HG02571 (cell line): ENCODE data around the gene ZNF433.
"Not testable (repeated sequence)": the region's sequence is repeated elsewhere in the genome, so short reads cannot be mapped to it uniquely, and the experiment has no call there.

Experiments
- ATAC-seq: cut with Tn5 transposase; IDR thresholded peaks from one replicate; pipeline ENCODE4 v1.9.1; 2021; ENCODE audit warnings: mild to moderate bottlenecking, moderate library complexity; ENCODE audit not compliant: unreplicated experiment

Gene ZNF433

DNA sequence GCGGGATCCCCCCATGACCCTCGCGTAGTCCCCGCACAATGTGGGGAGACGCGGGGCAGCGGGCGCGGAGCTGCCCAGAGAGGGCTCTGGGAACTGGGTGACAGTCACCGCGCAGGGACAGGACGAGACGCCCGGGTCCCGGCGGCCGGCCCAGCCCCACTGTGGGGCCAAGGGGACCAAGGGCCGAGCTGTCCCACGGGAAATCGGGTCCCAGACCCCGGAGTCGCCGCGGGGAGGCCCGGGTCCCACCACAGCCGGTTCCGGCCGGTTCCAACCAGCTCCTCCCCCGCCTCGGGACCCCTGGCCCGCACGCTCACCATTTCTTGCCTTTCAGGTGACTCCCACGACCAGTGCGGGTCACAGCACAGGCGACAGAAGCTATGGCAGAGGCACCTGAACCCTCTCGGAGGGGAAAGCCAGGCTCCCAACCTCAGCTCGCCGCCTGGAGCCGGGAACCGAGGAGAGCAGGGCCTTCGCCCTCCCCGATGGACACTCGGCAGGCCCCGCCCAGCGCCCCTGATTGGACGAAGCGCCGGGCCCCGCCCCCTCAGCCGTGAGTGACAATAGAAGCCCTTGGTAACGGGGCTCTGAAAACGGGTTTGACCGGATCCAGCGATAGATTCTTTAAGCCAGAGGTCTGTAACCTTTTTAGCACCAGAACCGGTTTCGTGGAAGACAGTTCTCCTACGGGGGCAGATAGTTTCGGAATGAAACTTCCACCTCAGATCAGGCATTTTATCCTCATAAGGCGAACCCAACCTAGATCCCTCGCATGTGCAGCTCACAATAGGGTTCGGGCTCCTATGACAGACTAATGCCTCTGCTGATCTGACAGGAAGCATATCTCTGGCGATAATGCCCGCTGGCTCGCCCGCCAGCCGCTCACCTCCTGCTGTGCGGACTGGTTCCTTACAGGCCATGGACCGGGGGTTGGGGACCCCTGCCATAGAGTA lies at the start of gene ZNF433:
Gene ZNF433 (minus strand): TSS at position 460 of the 953 bp plus-strand sequence. CDS start 140 bp downstream, at position 320.
- peak; percentile 97 for ATAC-seq

DNA sequence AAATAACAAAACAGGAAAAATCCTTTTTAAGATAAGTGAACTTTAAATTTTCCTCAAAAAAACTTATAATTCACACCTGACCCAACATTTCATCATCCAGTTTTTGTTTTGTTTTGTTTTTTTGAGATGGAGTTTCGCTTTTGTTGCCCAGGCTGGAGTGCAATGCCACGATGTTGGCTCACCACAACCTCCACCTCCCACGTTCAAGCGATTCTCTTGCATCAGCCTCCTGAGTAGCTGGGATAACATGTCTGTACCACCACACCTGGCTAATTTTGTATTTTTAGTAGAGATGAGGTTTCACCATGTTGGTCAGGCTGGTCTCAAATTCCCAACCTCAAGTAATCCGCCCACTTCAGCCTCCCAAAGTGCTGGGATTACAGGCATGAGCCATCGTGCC lies 47.9 kb upstream of the ZNF433 start:
- not testable (repeated sequence) for ATAC-seq

DNA sequence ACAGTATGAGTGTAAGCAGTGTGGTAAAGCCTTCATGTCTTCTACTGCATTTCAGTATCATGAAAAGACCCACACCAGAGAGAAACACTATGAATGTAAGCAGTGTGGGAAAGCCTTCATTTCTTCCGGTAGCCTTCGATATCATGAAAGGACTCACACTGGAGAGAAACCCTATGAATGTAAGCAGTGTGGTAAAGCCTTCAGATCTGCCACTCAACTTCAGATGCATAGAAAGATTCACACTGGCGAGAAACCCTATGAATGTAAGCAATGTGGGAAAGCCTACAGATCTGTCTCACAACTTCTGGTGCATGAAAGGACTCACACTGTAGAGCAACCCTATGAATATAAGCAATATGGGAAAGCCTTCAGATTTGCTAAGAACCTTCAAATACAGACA lies 41.9 kb upstream of the ZNF433 start:
- no peak for ATAC-seq

DNA sequence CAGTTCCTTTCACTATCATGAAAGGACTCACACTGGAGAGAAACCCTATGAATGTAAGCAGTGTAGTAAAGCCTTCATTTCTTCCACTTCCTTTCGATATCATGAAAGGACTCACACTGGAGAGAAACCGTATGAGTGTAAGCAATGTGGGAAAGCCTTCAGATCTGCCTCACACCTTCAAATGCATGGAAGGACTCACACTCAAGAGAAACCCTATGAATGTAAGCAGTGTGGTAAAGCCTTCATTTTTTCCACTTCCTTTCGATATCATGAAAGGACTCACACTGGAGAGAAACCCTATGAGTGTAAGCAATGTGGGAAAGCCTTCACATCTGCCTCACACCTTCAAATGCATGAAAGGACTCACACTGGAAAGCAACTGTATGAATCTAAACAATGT lies 40.9 kb upstream of the ZNF433 start:
- not testable (repeated sequence) for ATAC-seq

DNA sequence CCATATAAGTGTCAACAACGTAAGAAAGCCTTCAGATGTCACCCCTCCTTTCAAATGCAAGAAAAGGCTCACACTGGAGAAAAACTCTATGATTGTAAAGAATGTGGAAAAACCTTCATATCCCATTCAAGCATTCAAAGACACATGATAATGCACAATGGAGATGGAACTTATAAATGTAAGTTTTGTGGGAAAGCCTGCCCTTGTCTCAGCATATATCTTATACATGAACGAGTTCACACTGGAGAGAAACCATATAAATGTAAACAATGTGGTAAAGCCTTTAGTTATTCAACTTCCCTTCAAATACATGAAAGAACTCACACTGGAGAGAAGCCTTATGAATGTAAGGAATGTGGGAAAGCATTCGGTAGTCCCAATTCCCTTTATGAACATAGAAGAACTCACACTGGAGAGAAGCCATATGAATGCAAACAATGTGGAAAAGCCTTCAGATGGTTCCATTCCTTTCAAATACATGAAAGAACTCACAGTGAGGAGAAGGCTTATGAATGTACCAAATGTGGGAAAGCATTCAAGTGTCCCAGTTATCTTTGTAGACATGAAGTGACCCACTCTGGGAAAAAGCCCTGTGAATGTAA lies 40.2 kb upstream of the ZNF433 start:
- ATAC-seq, result no peak

DNA sequence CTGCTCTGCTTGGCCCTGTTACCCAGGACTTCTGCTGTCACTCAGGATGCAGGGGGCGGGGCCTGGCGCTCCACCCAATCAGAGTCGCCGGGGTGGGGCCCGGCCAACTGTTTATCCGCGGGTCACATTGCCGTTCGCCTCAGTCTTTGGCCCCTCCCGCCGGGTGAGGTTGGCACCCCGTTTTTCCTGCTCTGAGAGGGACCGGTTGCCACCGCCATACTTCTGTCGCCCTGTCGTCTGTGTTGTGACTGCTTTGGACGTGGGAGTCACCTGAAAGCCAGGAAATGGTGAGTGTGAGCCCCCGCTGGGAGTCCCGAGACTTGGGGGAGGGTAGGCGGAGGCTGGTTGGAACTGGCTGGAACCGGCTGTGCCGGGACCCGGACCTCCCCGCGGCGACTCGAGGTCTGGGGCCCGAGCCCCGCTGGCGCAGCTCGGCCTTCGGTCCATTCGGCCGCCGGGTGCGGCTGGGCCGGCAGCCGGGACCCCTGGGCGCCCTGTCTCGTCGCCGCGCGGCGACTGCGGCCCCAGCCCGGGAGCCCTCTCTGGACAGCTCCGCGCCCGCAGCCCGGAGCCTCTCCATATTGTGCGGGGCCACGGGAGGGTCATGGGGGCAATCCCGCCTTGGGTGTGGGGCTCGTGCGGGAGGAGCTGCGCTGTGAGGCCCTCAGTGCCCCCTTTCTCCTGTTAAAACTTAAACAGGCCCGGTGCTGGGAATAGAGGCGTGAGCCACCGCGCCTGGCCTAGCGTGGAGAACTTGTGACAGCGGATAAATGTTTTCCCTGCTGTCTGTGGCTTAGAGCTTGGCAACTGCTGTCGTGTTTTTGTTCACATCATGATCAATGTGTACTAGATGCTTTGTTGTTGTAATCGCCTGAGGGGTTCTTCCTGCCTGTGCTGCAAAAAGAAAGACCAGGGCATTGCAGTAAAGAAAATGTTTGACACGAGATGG lies 29.4 kb upstream of the ZNF433 start, which contains the start of gene ZNF844:
Gene ZNF844 (plus strand): TSS at position 142 of the 949 bp plus-strand sequence. CDS start 143 bp downstream, at position 285.
- peak; percentile 92 for ATAC-seq

DNA sequence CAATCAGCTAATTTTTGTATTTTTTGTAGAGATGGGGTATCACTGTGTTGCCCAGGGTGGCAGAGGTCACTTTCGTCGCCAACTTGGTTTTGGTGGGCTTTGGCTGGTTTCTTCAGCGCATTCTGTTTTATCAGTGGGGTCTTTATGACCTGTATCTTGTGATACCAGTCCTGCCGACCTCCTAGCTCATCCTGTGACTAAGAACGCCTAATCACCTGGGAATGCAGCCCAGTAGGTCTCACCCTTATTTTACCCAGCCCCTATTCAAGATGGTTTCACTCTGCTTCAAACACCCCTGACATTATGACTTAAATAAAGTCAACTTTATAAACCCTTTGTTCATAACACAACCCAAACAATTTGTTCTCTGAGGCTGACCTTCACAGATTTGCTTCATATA lies 20.3 kb upstream of the ZNF433 start:
- ATAC-seq, result no peak

DNA sequence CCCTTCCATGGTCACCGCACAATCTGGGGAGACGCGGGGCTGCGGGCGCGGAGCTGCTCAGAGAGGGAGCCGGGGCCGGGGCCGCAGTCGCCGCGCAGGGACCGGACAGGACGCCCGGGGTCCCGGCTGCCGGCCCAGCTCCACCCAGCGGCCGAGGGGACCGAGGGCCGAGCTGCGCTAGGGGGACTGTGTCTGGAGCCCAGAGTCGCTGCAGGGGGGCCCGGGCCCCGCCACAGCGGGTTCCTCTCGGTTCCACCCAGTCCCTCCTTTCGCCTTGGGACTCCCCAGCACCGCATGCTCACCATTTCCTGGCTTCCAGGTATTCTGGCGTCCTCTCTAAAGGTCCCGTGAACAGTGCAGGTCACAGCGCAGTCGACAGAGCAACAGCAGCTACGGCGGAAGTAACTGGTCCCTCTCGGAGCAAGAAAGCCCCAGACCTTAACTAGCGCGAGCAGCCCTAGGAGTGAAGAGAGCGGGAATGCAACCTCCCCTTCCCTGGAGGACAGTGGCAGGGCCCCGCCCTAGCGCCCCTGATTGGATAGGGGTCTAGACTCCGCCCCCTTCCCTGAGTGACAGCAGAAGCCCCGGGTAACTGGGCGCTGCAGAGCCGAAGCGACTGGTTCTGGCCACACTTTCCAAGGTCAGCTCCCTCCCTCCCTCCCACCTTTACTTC lies 17.2 kb upstream of the ZNF433 start, which contains the start of gene ZNF878:
Gene ZNF878 (minus strand): TSS at position 465 of the 673 bp plus-strand sequence. CDS start 160 bp downstream, at position 305.
- ATAC-seq, result peak; percentile 87

DNA sequence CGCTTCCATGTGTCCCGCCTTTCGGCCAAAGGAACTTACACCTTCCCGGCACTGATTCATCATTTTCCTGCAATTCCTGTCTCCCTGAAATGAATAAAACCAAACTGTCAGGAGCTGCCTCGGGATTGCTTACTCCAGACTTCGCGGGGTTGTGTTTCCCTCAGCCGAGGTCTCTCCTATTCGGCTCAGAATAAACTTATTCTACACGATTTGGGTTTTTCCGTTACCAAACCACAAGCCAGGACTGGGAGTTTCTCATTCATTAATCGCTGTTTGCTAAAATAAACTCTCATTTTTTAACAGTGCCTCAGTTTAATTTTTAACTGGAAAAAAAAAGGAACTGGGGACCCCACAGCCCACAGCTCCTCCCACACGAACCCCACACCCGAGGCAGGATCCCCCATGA lies 16.6 kb upstream of the ZNF433 start:
- no peak for ATAC-seq

DNA sequence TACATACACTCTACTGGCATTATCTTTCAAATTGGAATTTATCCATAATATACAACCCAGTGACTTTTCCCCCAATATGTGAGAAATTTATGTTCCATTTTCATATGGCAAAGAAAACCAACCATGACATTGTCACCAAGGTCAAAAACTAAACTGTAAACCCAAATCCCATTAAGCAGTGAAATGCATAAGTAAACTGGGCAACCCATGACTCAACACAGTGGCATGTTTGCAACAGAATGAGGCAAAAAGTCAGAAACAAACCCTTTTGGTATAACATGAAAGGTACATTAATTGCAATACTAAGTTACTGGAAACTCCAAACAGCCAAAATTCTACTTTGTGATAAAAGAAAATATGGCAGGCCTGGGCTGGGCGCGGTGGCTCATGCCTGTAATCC lies 12.4 kb upstream of the ZNF433 start:
- no peak for ATAC-seq

DNA sequence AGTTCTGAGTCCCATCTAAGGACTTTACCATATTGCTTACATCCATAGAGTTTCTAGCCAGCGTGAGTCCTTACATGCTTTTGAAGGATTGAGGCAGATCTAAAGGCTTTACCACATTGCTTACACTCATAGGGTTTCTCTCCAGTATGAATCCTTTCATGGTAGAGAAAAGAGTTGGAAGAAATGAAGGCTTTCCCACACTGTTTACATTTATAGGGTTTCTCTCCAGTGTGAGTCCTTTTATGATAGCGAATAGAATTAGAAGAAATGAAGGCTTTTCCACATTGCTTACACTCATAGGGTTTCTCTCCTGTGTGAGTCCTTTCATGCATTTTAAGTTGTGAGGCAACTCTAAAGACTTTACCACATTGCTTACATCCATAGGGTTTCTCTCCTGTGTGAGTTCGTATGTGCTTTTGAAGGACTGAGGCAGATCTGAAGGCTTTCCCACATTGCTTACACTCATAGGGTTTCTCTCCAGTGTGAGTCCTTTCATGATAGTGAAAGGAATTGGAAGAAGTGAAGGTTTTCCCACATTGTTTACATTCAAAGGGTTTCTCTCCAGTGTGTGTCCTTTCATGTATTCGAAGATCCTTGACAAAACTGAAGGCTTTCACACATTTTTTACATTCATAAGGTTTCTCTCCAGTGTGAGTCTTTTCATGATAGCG lies 8.4 kb upstream of the ZNF433 start:
- no peak for ATAC-seq

DNA sequence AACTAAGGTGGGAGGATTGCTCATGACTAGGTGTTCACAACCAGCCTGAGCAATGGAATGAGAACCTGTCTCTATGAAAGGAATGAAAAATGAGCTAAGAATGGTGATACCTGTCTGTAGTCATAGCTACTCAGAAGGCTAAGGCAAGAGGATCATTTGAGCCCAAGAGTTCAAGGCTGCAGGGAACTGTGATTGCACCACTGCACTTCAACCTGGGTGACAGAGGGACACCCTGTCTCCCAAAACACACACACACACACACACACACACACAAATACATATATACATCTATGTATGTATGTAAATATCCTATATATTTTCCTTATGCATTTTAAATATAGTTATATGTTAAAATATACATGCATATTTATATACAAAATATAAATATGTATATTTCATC lies 7.4 kb upstream of the ZNF433 start:
- ATAC-seq, result no peak

DNA sequence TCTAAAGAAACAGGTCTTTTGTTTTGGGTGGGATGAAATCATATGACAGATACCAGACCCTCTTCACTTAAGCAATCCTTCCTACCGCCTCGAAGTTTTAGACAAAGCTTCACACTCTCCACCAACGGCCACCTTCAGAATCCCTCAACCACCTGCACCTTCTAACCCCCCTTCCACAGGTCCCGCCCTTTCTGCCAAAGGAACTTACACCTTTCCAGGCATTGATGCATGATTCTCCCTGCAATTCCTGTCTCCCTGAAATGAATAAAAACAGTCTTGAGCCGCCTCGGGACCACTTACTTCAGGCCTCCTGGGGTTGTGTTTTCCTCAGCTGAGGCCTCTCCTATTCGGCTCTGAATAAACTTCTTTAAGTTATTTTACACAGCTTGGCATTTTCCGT lies 859 bp downstream of the ZNF433 start:
- no peak for ATAC-seq

DNA sequence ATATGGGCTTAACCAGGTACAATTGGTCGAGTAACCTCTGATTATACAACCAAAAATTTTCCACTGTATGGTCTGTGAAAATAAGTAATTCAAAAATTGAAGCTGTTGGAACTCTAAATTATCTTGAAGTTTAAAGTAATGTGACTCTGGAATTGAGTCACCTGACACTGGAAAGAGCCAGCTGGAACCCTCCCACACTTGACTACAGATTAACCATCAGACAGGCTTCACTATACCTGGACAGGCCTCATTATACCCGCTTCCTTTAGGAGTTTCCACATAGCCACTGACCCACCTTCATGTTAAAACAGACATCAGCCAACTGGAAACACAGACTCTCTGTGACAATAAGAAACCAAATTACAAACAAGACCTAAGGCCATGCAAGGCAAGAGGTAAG lies 1.3 kb downstream of the ZNF433 start:
- ATAC-seq, result no peak

DNA sequence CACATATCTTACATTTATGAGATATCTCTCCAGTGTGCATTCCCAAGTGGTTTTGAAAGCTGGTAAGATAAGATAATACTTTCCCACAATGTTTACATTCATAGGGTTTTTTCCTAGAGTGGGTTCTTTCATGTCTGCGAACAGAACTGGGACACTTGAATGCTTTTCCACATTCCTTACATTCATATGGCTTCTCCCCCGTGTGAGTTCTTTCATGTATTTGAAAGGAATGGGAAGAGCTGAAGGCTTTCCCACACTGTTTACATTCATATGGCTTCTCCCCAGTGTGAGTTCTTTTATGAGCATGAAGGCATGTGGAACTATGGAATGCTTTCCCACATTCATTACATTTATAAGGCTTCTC lies 19.7 kb downstream of the ZNF433 start:
- no peak for ATAC-seq

DNA sequence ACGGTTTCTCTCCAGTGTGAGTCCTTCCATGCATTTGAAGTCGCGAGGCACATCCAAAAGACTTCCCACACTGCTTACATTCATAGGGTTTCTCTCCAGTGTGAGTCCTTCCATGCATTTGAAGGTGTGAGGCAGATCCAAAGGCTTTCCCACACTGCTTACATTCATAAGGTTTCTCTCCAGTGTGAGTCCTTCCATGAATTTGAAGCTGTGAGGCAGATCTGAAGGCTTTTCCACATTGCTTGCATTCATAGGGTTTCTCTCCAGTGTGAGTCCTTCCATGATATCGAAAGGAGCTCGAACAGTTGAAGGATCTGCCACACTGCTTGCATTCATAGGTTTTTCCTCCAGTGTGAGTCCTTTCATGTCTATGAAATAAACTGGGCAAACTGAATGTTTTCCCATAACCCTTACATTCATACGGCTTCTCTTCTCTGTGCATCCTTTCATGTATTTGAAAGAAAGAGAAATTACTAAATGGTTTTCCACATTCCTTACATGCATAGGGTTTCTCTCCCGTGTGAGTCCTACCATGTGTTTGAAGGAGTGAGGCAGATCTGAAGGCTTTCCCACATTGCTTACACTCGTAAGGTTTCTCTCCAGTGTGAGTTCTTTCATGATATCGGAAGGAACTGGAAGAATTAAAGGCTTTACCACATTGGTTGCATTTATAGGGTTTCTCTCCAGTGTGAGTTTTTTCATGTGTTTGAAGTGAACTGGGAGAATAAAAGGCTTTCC lies 20.3 kb downstream of the ZNF433 start:
- ATAC-seq, result no peak

DNA sequence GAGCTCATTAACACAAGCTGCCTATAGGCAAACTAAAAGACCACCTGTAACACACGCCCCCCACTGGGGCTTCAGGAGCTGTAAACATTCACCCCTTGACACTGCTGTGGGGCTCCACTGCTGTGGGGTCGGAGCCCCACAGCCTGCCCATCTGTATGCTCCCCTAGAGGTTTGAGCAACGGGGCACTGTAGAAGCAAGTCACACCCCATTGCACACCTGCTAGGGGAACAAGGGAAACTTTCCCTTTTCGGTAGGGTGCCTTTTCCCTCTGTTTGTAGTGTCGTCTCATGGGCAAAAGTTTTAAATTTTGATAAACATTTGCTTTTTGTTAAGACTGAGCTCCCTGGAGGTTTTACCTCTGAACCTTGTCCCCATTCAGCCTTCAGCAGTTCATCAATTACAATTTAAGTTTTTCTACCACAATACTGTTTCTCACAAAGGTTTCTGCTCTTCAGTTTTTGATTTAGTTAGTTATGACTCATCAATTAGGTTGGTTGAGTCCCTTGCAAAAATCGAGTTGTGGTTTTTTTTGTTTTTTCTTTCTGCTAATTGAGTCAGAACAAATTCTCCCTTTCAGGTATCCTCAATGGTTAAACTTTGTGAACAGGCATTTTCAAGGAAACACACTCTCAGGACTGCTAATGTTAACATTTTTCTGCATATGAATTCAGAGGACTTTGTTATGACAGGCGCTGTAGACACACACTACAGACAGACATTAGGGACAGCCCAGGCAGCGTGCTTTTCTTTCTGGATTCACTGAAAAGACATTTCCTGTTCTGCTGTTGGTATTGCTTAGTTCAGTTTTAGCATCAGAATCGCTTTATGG lies 35.1 kb downstream of the ZNF433 start:
- ATAC-seq, result no peak

DNA sequence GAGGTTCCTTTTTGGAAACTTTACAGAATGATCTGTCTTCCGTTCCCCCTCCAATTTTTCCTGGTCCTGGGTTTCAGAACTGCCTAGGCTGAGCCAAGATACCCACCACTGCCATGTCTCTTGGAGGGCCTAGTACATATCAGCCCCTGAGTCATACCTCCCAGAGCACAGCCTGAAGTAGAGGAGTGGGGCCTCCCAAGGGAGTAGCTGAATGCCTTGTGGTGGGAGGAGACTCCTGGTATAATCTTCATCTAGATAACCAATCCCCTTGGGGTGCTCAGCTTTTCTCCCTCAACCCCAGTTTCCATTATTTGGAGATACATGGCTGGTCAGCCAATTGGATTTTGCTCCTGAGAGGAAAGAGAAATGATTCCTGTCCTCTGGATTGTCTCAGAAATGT lies 40.3 kb downstream of the ZNF433 start:
- no peak for ATAC-seq
